ENCODE results near the gene LBHD2.

LBHD2 gene

GRCh38 chr14:103101963-103102688, 18.1 kb downstream of the LBHD2 start:
- WGBS (ENCODE audit: insufficient coverage) = 29% methylated on average over 83 of the region's 85 CpGs
- CTCF ChIA-PET = interaction anchor here (0.5 to 12.2 kb wide), 10 partner anchors 8 to 358 kb away, joined by 3 to 179 read pairs (median 6); partner anchors contain the start of gene EXOC3L4
- Histone ChIP-seq H3K27ac (ENCODE audit: insufficient read depth in 1 of 2, low read depth in 1 of 2, low read length in 2 of 2, poor library complexity in 1 of 2, severe bottlenecking in 2 of 2) (no peak overlapping the region), H3K4me1 (ENCODE audit: control extremely low read depth in 1 of 4, control insufficient read depth in 4 of 4, insufficient read depth in 4 of 4, low read length in 3 of 4) (peaks cover 0 to 36% (median 25%) of the 10 kb centered on the region in 4 experiments), H3K9me3 (ENCODE audit: control extremely low read depth in 1 of 5, control insufficient read depth in 4 of 5, insufficient read depth in 2 of 5, low read depth in 1 of 5, low read length in 4 of 5) (no peaks in the 10 kb centered on the region), H3K36me3 (ENCODE audit: control insufficient read depth in 4 of 4, insufficient read depth in 4 of 4, low read length in 3 of 4) (no peaks in the 10 kb centered on the region), H3K27me3 (replicated peaks in 2 of 5; ENCODE audit: control insufficient read depth in 4 of 5, insufficient read depth in 5 of 5, low read length in 4 of 5) (peaks cover 0 to 41% (median 20%) of the 10 kb centered on the region in 5 experiments), H3K4me3 (ENCODE audit: control insufficient read depth in 1 of 7, extremely low read depth in 1 of 7, insufficient read depth in 4 of 7, low read depth in 2 of 7, low read length in 6 of 7) (peak overlapping the region in 1 of 7 experiments; percentile 17)
- DNase-seq = peak in 1 of 3 donors; percentile 54
- POLR2A ChIA-PET = no interaction called here

- no peaks in the 10 kb centered on the region for H3K9me3 ChIP-seq (ENCODE audit: control extremely low read depth in 1 of 5, control insufficient read depth in 4 of 5, insufficient read depth in 2 of 5, low read depth in 1 of 5, low read length in 4 of 5)
- POLR2A ChIA-PET = interaction anchor here (0.9 kb wide), 1 partner anchor 38 kb away, joined by 4 read pairs; no protein-coding TSS in a partner anchor
- H3K27ac ChIP-seq (ENCODE audit: insufficient read depth in 1 of 2, low read depth in 1 of 2, low read length in 2 of 2, poor library complexity in 1 of 2, severe bottlenecking in 2 of 2) = no peak overlapping the region
- 37% methylated on average over 26 of the region's 39 CpGs for WGBS (ENCODE audit: insufficient coverage)
- no peaks in the 10 kb centered on the region for H3K36me3 ChIP-seq (ENCODE audit: control insufficient read depth in 4 of 4, insufficient read depth in 4 of 4, low read length in 3 of 4)
- CTCF ChIA-PET = interaction anchor here (0.5 to 12.2 kb wide), 13 partner anchors 7 to 1860 kb away, joined by 3 to 179 read pairs (median 5); partner anchors contain the start of gene EXOC3L4
- H3K4me1 ChIP-seq (ENCODE audit: control extremely low read depth in 1 of 4, control insufficient read depth in 4 of 4, insufficient read depth in 4 of 4, low read length in 3 of 4) = peaks cover 0 to 36% (median 25%) of the 10 kb centered on the region in 4 experiments
- peak overlapping the region in 1 of 7 experiments; percentile 17 for H3K4me3 ChIP-seq (ENCODE audit: control insufficient read depth in 1 of 7, extremely low read depth in 1 of 7, insufficient read depth in 4 of 7, low read depth in 2 of 7, low read length in 6 of 7)
- no peak for DNase-seq
- H3K27me3 ChIP-seq (replicated peaks in 2 of 5; ENCODE audit: control insufficient read depth in 4 of 5, insufficient read depth in 5 of 5, low read length in 4 of 5) = peaks cover 0 to 41% (median 20%) of the 10 kb centered on the region in 5 experiments
Observed at GRCh38 chr14:103102689-103103260, 18.8 kb downstream of the LBHD2 start.

- no peak overlapping the region for H3K27ac ChIP-seq (ENCODE audit: insufficient read depth in 1 of 2, low read depth in 1 of 2, low read length in 2 of 2, poor library complexity in 1 of 2, severe bottlenecking in 2 of 2)
- WGBS (ENCODE audit: insufficient coverage) = 13% methylated on average over 53 of the region's 68 CpGs
- CTCF ChIA-PET = interaction anchor here (0.6 to 12.2 kb wide), 21 partner anchors 8 to 1861 kb away, joined by 3 to 179 read pairs (median 7); partner anchors contain the start of genes EXOC3L4 and TNFAIP2
Observed at GRCh38 chr14:103103461-103104388, 19.7 kb downstream of the LBHD2 start.

GRCh38 chr14:103104389-103104653, 20.3 kb downstream of the LBHD2 start:
- ChIA-PET POLR2A (interaction anchor here (0.5 to 2.2 kb wide), 3 partner anchors 33 to 269 kb away, joined by 3 to 7 read pairs (median 4); no protein-coding TSS in a partner anchor), CTCF (interaction anchor here (0.6 to 12.2 kb wide), 28 partner anchors 9 to 411 kb away, joined by 3 to 179 read pairs (median 7); partner anchors contain the start of genes EXOC3L4, LBHD2 and TNFAIP2)
- Histone ChIP-seq H3K36me3 (ENCODE audit: control insufficient read depth in 4 of 4, insufficient read depth in 4 of 4, low read length in 3 of 4) (no peaks in the 10 kb centered on the region), H3K4me3 (ENCODE audit: control insufficient read depth in 1 of 7, extremely low read depth in 1 of 7, insufficient read depth in 4 of 7, low read depth in 2 of 7, low read length in 6 of 7) (peak overlapping the region in 1 of 7 experiments; percentile 8), H3K4me1 (ENCODE audit: control extremely low read depth in 1 of 4, control insufficient read depth in 4 of 4, insufficient read depth in 4 of 4, low read length in 3 of 4) (peaks cover 0 to 44% (median 32%) of the 10 kb centered on the region in 4 experiments), H3K9me3 (ENCODE audit: control extremely low read depth in 1 of 5, control insufficient read depth in 4 of 5, insufficient read depth in 2 of 5, low read depth in 1 of 5, low read length in 4 of 5) (no peaks in the 10 kb centered on the region), H3K27me3 (replicated peaks in 2 of 5; ENCODE audit: control insufficient read depth in 4 of 5, insufficient read depth in 5 of 5, low read length in 4 of 5) (peaks cover 0 to 41% (median 20%) of the 10 kb centered on the region in 5 experiments), H3K27ac (ENCODE audit: insufficient read depth in 1 of 2, low read depth in 1 of 2, low read length in 2 of 2, poor library complexity in 1 of 2, severe bottlenecking in 2 of 2) (no peak overlapping the region)
- no peak for DNase-seq
- WGBS (ENCODE audit: insufficient coverage) = 8% methylated on average over 15 of the region's 20 CpGs

More at GRCh38 chr14:103103461-103104388, 19.7 kb downstream of the LBHD2 start:
- DNase-seq = peak; percentile 50 to 66 (median 59)
- H3K4me1 ChIP-seq (ENCODE audit: control extremely low read depth in 1 of 4, control insufficient read depth in 4 of 4, insufficient read depth in 4 of 4, low read length in 3 of 4) = peaks cover 0 to 41% (median 30%) of the 10 kb centered on the region in 4 experiments
- H3K4me3 ChIP-seq (ENCODE audit: control insufficient read depth in 1 of 7, extremely low read depth in 1 of 7, insufficient read depth in 4 of 7, low read depth in 2 of 7, low read length in 6 of 7) = peak overlapping the region in 3 of 7 experiments; percentile 26 to 50 (median 39)
- peaks cover 0 to 41% (median 20%) of the 10 kb centered on the region in 5 experiments for H3K27me3 ChIP-seq (replicated peaks in 2 of 5; ENCODE audit: control insufficient read depth in 4 of 5, insufficient read depth in 5 of 5, low read length in 4 of 5)
- no peaks in the 10 kb centered on the region for H3K36me3 ChIP-seq (ENCODE audit: control insufficient read depth in 4 of 4, insufficient read depth in 4 of 4, low read length in 3 of 4)
- POLR2A ChIA-PET = interaction anchor here (0.5 to 2.2 kb wide), 3 partner anchors 34 to 270 kb away, joined by 3 to 7 read pairs (median 4); no protein-coding TSS in a partner anchor
- no peaks in the 10 kb centered on the region for H3K9me3 ChIP-seq (ENCODE audit: control extremely low read depth in 1 of 5, control insufficient read depth in 4 of 5, insufficient read depth in 2 of 5, low read depth in 1 of 5, low read length in 4 of 5)

GRCh38 chr14:103104654-103105452, 20.8 kb downstream of the LBHD2 start:
- Histone ChIP-seq H3K27ac (ENCODE audit: insufficient read depth in 1 of 2, low read depth in 1 of 2, low read length in 2 of 2, poor library complexity in 1 of 2, severe bottlenecking in 2 of 2) (no peak overlapping the region), H3K4me3 (ENCODE audit: control insufficient read depth in 1 of 7, extremely low read depth in 1 of 7, insufficient read depth in 4 of 7, low read depth in 2 of 7, low read length in 6 of 7) (peak overlapping the region in 2 of 7 experiments; percentile 7 to 8), H3K4me1 (ENCODE audit: control extremely low read depth in 1 of 4, control insufficient read depth in 4 of 4, insufficient read depth in 4 of 4, low read length in 3 of 4) (peaks cover 0 to 48% (median 35%) of the 10 kb centered on the region in 4 experiments), H3K9me3 (ENCODE audit: control extremely low read depth in 1 of 5, control insufficient read depth in 4 of 5, insufficient read depth in 2 of 5, low read depth in 1 of 5, low read length in 4 of 5) (no peaks in the 10 kb centered on the region), H3K27me3 (replicated peaks in 2 of 5; ENCODE audit: control insufficient read depth in 4 of 5, insufficient read depth in 5 of 5, low read length in 4 of 5) (peaks cover 0 to 41% (median 20%) of the 10 kb centered on the region in 5 experiments), H3K36me3 (ENCODE audit: control insufficient read depth in 4 of 4, insufficient read depth in 4 of 4, low read length in 3 of 4) (no peaks in the 10 kb centered on the region)
- peak in 2 of 3 donors; percentile 72 to 75 for DNase-seq
- POLR2A ChIA-PET = interaction anchor here (0.7 to 2.2 kb wide), 3 partner anchors 28 to 36 kb away, joined by 4 to 7 read pairs (median 5); no protein-coding TSS in a partner anchor
- CTCF ChIA-PET = interaction anchor here (0.6 to 12.2 kb wide), 29 partner anchors 8 to 231 kb away, joined by 3 to 179 read pairs (median 7); partner anchors contain the start of genes EXOC3L4, LBHD2 and TNFAIP2
- WGBS (ENCODE audit: insufficient coverage) = 5% methylated on average over 39 of the region's 59 CpGs
